ENCODE measurements around the gene RAPGEF4. TPM values are rescaled to one million over a fixed set of nuclear protein-coding genes. Genes with fewer than 3 reads are reported as not detected.

The RAPGEF4 gene
- total and polyA plus RNA-seq, 11 donors = 1.3 to 21.2 (median 10.5) TPM

GRCh38 chr2:172950565-172950964, 214.9 kb downstream of the RAPGEF4 start:
- Histone ChIP-seq H3K27ac (no peak overlapping the region), H3K4me3 (no peak overlapping the region), H3K27me3 (no peaks in the 10 kb centered on the region), H3K36me3 (no peaks in the 10 kb centered on the region), H3K4me1 (no peaks in the 10 kb centered on the region), H3K9me3 (no peaks in the 10 kb centered on the region)
- intact Hi-C loops (cut with DNase I) = no loop called here
- TF ChIP-seq, protein P1, sequence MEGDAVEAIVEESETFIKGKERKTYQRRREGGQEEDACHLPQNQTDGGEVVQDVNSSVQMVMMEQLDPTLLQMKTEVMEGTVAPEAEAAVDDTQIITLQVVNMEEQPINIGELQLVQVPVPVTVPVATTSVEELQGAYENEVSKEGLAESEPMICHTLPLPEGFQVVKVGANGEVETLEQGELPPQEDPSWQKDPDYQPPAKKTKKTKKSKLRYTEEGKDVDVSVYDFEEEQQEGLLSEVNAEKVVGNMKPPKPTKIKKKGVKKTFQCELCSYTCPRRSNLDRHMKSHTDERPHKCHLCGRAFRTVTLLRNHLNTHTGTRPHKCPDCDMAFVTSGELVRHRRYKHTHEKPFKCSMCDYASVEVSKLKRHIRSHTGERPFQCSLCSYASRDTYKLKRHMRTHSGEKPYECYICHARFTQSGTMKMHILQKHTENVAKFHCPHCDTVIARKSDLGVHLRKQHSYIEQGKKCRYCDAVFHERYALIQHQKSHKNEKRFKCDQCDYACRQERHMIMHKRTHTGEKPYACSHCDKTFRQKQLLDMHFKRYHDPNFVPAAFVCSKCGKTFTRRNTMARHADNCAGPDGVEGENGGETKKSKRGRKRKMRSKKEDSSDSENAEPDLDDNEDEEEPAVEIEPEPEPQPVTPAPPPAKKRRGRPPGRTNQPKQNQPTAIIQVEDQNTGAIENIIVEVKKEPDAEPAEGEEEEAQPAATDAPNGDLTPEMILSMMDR (IDR thresholded peaks at IDR 0.05) = no peak
- no peak for TF ChIP-seq POLR2A (IDR thresholded peaks at IDR 0.05)
- no peak for ATAC-seq
- no peak for DNase-seq

DNA sequence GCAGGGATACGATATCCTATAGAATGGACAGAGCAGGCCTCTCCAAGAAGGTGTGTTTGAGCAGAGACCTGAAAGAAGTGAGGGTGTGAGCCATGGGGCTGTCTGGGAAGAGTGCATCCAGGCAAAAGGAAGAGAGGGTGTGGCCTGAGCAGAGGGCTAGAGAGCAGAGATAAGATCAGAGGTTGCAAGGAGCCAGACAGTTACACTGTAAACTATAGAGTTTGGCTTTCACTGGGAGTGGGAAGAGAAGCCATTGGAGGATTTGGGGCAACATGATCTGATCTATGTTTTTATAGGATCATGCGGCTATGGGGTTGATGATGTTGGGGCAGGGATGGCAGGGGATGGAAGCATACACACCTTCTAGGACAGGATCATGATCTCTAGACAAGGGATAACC, 215.9 kb downstream of the RAPGEF4 start:
- H3K9me3 ChIP-seq = no peaks in the 10 kb centered on the region
- no peaks in the 10 kb centered on the region for H3K4me1 ChIP-seq
- TF ChIP-seq POLR2A (IDR thresholded peaks at IDR 0.05) = no peak
- TF ChIP-seq, protein P1 (IDR thresholded peaks at IDR 0.05) = no peak
- intact Hi-C loops (cut with DNase I) = no loop called here
- H3K27ac ChIP-seq = no peak overlapping the region
- no peaks in the 10 kb centered on the region for H3K36me3 ChIP-seq
- H3K4me3 ChIP-seq = no peak overlapping the region
- DNase-seq (no peak), ATAC-seq (no peak)
- 93 to 95% (median 94%) methylated on average over 2 of the region's 2 CpGs for whole genome bisulfite sequencing, 4 donors
- H3K27me3 ChIP-seq = no peaks in the 10 kb centered on the region

DNA sequence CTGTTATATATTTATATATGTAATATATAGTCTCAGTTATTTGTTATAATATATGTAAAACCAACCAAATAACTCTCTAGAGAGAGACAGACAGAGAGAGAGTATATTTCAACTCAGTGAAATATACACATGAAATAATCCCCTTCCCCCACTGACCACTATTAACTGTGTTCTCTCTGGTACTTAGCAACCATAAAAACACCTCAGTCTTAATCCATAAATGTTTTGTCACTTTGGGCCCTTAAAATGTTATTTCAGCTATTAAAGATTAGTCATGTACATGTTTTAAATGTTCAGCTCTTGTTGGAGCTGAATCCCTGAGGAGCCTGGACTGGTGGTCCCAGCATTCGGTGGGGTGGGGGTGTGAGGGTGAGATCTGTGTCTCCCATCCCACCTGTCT, 217.8 kb downstream of the RAPGEF4 start:
- no peak overlapping the region for H3K27ac ChIP-seq
- DNase-seq = no peak
- intact Hi-C loops (cut with DNase I) = no loop called here
- H3K4me1 ChIP-seq = no peaks in the 10 kb centered on the region
- TF ChIP-seq POLR2A (IDR thresholded peaks at IDR 0.05) = no peak
- TF ChIP-seq, protein P1 (IDR thresholded peaks at IDR 0.05) = no peak
- no peak for ATAC-seq
- H3K36me3 ChIP-seq = no peaks in the 10 kb centered on the region
- no peaks in the 10 kb centered on the region for H3K9me3 ChIP-seq
- H3K27me3 ChIP-seq = no peaks in the 10 kb centered on the region
- 86 to 100% (median 96%) methylated on average over 1 of the region's 1 CpG for WGBS, 4 donors
- no peak overlapping the region for H3K4me3 ChIP-seq

DNA sequence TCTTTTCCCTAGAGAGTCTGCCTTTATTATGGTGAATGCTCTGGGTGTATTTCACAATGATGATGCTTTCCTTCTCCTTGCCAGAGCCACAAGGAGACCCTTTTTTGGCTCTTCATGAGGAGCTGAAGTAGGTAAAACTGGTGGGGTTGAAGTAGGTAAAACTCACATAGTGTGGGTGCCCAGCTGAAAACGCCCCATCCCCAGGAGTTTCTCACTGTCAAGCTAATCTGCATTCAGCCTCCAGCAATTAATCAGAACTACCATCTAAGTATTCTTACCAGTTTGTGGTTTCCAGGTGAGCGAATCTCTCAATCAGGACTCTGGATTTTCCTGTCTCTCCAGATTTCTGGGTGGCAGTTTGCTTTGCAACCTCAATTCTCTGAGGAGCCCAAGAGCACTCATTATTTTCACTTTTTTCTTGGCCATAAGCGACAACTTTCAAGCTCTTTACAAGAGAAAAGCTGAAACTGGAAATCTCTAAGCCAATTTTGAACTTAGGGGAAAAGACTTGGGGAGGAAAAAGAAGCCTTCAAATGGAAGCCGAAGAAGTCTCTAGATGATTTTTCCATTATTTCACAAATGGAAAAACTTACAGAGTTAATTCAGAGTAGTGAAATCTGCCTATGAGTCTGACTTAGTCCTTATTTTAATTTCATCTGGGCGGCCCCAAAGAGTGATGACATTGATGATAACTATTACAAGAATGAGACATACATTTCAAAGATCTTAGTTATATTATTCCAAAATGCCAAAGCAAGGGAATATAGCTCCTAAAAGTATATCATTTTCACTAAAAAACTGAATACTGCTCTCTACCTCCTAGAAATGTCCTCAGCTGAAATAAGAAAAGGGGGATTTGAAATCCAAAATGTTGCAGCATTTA, 218.6 kb downstream of the RAPGEF4 start:
- WGBS, 4 donors = 96 to 97% (median 97%) methylated on average over 5 of the region's 5 CpGs
- Histone ChIP-seq H3K27ac (no peak overlapping the region), H3K36me3 (no peaks in the 10 kb centered on the region), H3K9me3 (no peaks in the 10 kb centered on the region), H3K27me3 (no peaks in the 10 kb centered on the region), H3K4me1 (no peaks in the 10 kb centered on the region), H3K4me3 (no peak overlapping the region)
- no peak for ATAC-seq
- intact Hi-C loops (cut with DNase I) = no loop called here
- DNase-seq = no peak
- no peak for TF ChIP-seq POLR2A (IDR thresholded peaks at IDR 0.05)
- TF ChIP-seq, protein P1 (IDR thresholded peaks at IDR 0.05) = no peak
